IMR-90 (cell line): ENCODE results near the gene TTC23. TPM values are rescaled to one million over a fixed set of nuclear protein-coding genes. Genes with fewer than 3 reads are reported as not detected.
A peak's percentile ranks its signal among the peaks of the same experiment; 100 is the strongest.

Source experiments
- ATAC-seq: fragments of 200-7000 bp; cut with Tn5 transposase; 2 replicates; pipeline ENCODE4 v1.9.1; 2020; ENCODE audit warnings: low read depth, mild to moderate bottlenecking, moderate library complexity
- BruUV-seq: library from RNA; stranded (reverse); fragments of 400-500 nt; replicated peaks from 2 replicates; lab custom pipeline; 2021; lab: Mats Ljungman, UMichigan
- CTCF ChIA-PET: fragments of 300-600 bp; formaldehyde crosslinking; extraction: SDS; loops from one replicate; lab custom pipeline; 2021; ENCODE audit warnings: antibody characterized with exemption; lab: Yijun Ruan, JAX
- POLR2A ChIA-PET: fragments of 300-600 bp; sonication (Branson Sonifier 250); formaldehyde crosslinking; loops from one replicate; lab custom pipeline; 2022; ENCODE audit warnings: antibody characterized with exemption; ENCODE audit not compliant: unreplicated experiment; lab: Charles Lee
- DNase-seq: peaks from one replicate; pipeline ENCODE4 v3.0.0; 2013
- H2AFZ ChIP-seq: replicated peaks from 2 replicates; pipeline ENCODE3; 2013; ENCODE audit warnings: low read length, mild to moderate bottlenecking; ENCODE audit not compliant: poor library complexity
- H2AK5ac ChIP-seq: 2 replicates; pipeline ENCODE4 v1.6.1; 2013; ENCODE audit warnings: low read depth, low read length, inconsistent platforms
- H2AK9ac ChIP-seq: replicated peaks from 2 replicates; pipeline ENCODE3; 2013; ENCODE audit warnings: mild to moderate bottlenecking, low read depth, low read length, moderate library complexity; ENCODE audit not compliant: poor library complexity
- H2BK120ac ChIP-seq: 2 replicates; pipeline ENCODE4 v1.6.1; 2013; ENCODE audit warnings: low read depth, low read length, inconsistent platforms
- H2BK15ac ChIP-seq: 3 replicates; pipeline ENCODE4 v1.6.1; 2013; ENCODE audit warnings: low read depth, low read length, inconsistent platforms
- H2BK20ac ChIP-seq: 2 replicates; pipeline ENCODE4 v1.6.1; 2013; ENCODE audit warnings: low read depth, mild to moderate bottlenecking, inconsistent platforms, low read length, moderate library complexity
- H2BK5ac ChIP-seq: 2 replicates; pipeline ENCODE4 v1.6.1; 2013; ENCODE audit warnings: mild to moderate bottlenecking, low read depth, low read length, inconsistent platforms; ENCODE audit not compliant: poor library complexity, severe bottlenecking
- H3K14ac ChIP-seq: replicated peaks from 2 replicates; pipeline ENCODE4 v1.6.1; 2013; ENCODE audit warnings: low read depth, low read length, inconsistent platforms
- H3K18ac ChIP-seq: 2 replicates; pipeline ENCODE4 v1.6.1; 2013; ENCODE audit warnings: low read depth, low read length, control low read depth
- H3K23ac ChIP-seq: 2 replicates; pipeline ENCODE4 v1.6.1; 2013; ENCODE audit warnings: low read depth, low read length, inconsistent platforms
- H3K27ac ChIP-seq: 2 replicates; pipeline ENCODE4 v1.5.1; 2013; ENCODE audit warnings: mild to moderate bottlenecking, control low read depth, low read length; ENCODE audit not compliant: insufficient read depth
- H3K27me3 ChIP-seq: 2 replicates; pipeline ENCODE4 v1.6.1; 2013; ENCODE audit warnings: low read length; ENCODE audit not compliant: control insufficient read depth, insufficient read depth
- H3K36me3 ChIP-seq: 2 replicates; pipeline ENCODE4 v1.6.1; 2013; ENCODE audit warnings: low read length, mixed read lengths; ENCODE audit not compliant: control insufficient read depth, insufficient read depth
- H3K4ac ChIP-seq: 2 replicates; pipeline ENCODE4 v1.6.1; 2013; ENCODE audit warnings: low read depth, low read length, inconsistent platforms
- H3K4me1 ChIP-seq: 2 replicates; pipeline ENCODE4 v1.6.1; 2013; ENCODE audit warnings: low read length, mixed read lengths; ENCODE audit not compliant: control insufficient read depth, insufficient read depth
- H3K4me2 ChIP-seq: 2 replicates; pipeline ENCODE4 v1.6.1; 2013; ENCODE audit warnings: low read depth, mild to moderate bottlenecking, control low read depth, low read length, moderate library complexity
- H3K4me3 ChIP-seq: 2 replicates; pipeline ENCODE4 v1.5.1; 2013; ENCODE audit warnings: low read depth, mild to moderate bottlenecking, control low read depth, low read length, moderate library complexity; ENCODE audit not compliant: insufficient read depth
- H3K56ac ChIP-seq: 2 replicates; pipeline ENCODE4 v1.6.1; 2013; ENCODE audit warnings: low read length, inconsistent platforms; ENCODE audit not compliant: insufficient read depth; ENCODE audit errors: extremely low read depth
- H3K79me1 ChIP-seq, 2 experiments: 2 replicates each; pipeline ENCODE4 v1.6.1; 2013; ENCODE audit warnings: low read length in 2 of 2, inconsistent platforms in 1 of 2, low read depth in 1 of 2
- H3K9ac ChIP-seq: 2 replicates; pipeline ENCODE4 v1.6.1; 2013; ENCODE audit warnings: low read depth, low read length, control low read depth
- H3K9me1 ChIP-seq: 2 replicates; pipeline ENCODE4 v1.6.1; 2013; ENCODE audit warnings: low read length, inconsistent platforms; ENCODE audit not compliant: insufficient read depth
- H3K9me3 ChIP-seq: 2 replicates; pipeline ENCODE4 v1.6.1; 2013; ENCODE audit warnings: low read length; ENCODE audit not compliant: control insufficient read depth, insufficient read depth
- H4K20me1 ChIP-seq: 2 replicates; pipeline ENCODE4 v1.6.1; 2013; ENCODE audit warnings: low read length, inconsistent platforms; ENCODE audit not compliant: insufficient read depth
- H4K5ac ChIP-seq: 2 replicates; pipeline ENCODE4 v1.6.1; 2013; ENCODE audit warnings: mild to moderate bottlenecking, low read depth, low read length, control low read depth
- H4K8ac ChIP-seq, 2 experiments: 2 replicates each; pipeline ENCODE4 v1.6.1; 2013; ENCODE audit warnings: low read depth in 2 of 2, low read length in 2 of 2, control low read depth in 1 of 2, inconsistent platforms in 1 of 2
- H4K91ac ChIP-seq: 2 replicates; pipeline ENCODE4 v1.6.1; 2013; ENCODE audit warnings: low read depth, low read length, inconsistent platforms; ENCODE audit not compliant: insufficient read depth
- BHLHE40 ChIP-seq: fragments of 150-350 bp; IDR thresholded peaks from 2 replicates; pipeline ENCODE4 v1.6.1; 2016; ENCODE audit warnings: mild to moderate bottlenecking, low read depth, low read length
- CEBPB ChIP-seq: IDR thresholded peaks from 2 replicates; pipeline ENCODE4 v1.6.1; 2012; ENCODE audit warnings: low read depth, low read length, improper control_type of control experiment
- CHD1 ChIP-seq: IDR thresholded peaks from 2 replicates; pipeline ENCODE4 v1.6.1; 2012; ENCODE audit warnings: low read depth, low read length, improper control_type of control experiment
- FOS ChIP-seq: fragments of 150-350 bp; IDR thresholded peaks from 2 replicates; pipeline ENCODE4 v1.6.1; 2016; ENCODE audit warnings: low read depth, low read length
- POLR2A ChIP-seq: IDR thresholded peaks from 2 replicates; pipeline ENCODE4 v1.6.1; 2012; ENCODE audit warnings: mild to moderate bottlenecking, low read depth, low read length
- RAD21 ChIP-seq: IDR thresholded peaks from 2 replicates; pipeline ENCODE4 v1.6.1; 2012; ENCODE audit warnings: low read length, improper control_type of control experiment
- USF2 ChIP-seq: fragments of 150-350 bp; IDR thresholded peaks from 2 replicates; pipeline ENCODE4 v1.6.1; 2017; ENCODE audit warnings: mild to moderate bottlenecking, antibody characterized with exemption, low read length, low read depth
- WGBS, 2 experiments: methylation state at CpG; one replicate each; pipeline versions ENCODE4 v1.1.5 to v1.1.7; 2013; ENCODE audit warnings: missing lambda C conversion rate in 2 of 2; ENCODE audit not compliant: insufficient read length in 1 of 2; ENCODE audit errors: extremely low coverage in 2 of 2; 5-methylcytosine and 5-hydroxymethylcytosine counted together
- dilution Hi-C: fragments of 300-500 bp; cut with HindIII; formaldehyde crosslinking; loops from one replicate; pipeline ENCODE4 v1.14.3; 2018; ENCODE audit warnings: low sequenced_read_pairs; ENCODE audit not compliant: unreplicated experiment
- in situ Hi-C: fragments of 300-500 bp; cut with MboI; formaldehyde crosslinking; loops from 3 replicates; pipeline ENCODE4 v1.14.3; 2019; ENCODE audit warnings: low sequenced_read_pairs, inconsistent platforms, mixed read lengths
- intact Hi-C: fragments of 100-400 bp; cut with micrococcal nuclease; formaldehyde crosslinking; loops from 2 replicates; pipeline ENCODE4 v1.10.0; 2022
- polyA plus RNA-seq, 3 experiments: library from polyadenylated mRNA; depleted of rRNA; stranded (reverse); fragments of >200 nt; gene quantifications; 2 replicates each; pipeline ENCODE4 v1.2.3, GENCODE V29; 2012; ENCODE audit warnings: low replicate concordance in 1 of 3
- total RNA-seq: library from RNA; depleted of rRNA; stranded (reverse); fragments of >200 nt; gene quantifications from 2 replicates; pipeline ENCODE4 v1.2.3, GENCODE V29; 2012

Gene TTC23
- total and polyA plus RNA-seq, 2 of the 4 experiments (the other 2 are of a cell fraction), result 7.8 to 29.8 TPM

GRCh38 chr15:99153026-99153535 lies 96.3 kb downstream of the TTC23 start:
- intact Hi-C loops (no loop called here), dilution Hi-C loops (no loop called here), in situ Hi-C loops (no loop called here)
- ChIA-PET POLR2A (no interaction called here), CTCF (no interaction called here)
- no peak overlapping the region for H4K91ac ChIP-seq
- DNase-seq (no peak), ATAC-seq (no peak)
- H2AK5ac ChIP-seq, result 0 out of 2 replicates have a peak overlapping the region, but pooled peaks have one; percentile 3
- H3K4ac ChIP-seq, result no peak overlapping the region
- no peak overlapping the region for H3K56ac ChIP-seq
- no peak overlapping the region for H3K14ac ChIP-seq
- H3K27me3 ChIP-seq, result no peaks in the 10 kb centered on the region
- no peak overlapping the region for H4K8ac ChIP-seq
- no peak overlapping the region for H3K18ac ChIP-seq
- peaks cover 11% of the 10 kb centered on the region for H3K4me1 ChIP-seq
- TF ChIP-seq FOS, result no peak
- no peak for TF ChIP-seq CEBPB
- TF ChIP-seq BHLHE40, result no peak
- no peak for TF ChIP-seq CHD1
- TF ChIP-seq POLR2A, result no peak
- TF ChIP-seq RAD21, result no peak
- no peak for TF ChIP-seq USF2
- no TSS peak for BruUV-seq
- no peak overlapping the region for H3K27ac ChIP-seq
- H3K9me3 ChIP-seq, result no peaks in the 10 kb centered on the region
- H3K4me3 ChIP-seq, result no peak overlapping the region
- no peak overlapping the region for H2AK9ac ChIP-seq
- no peak overlapping the region for H2BK120ac ChIP-seq
- no peak overlapping the region for H3K4me2 ChIP-seq
- no peak overlapping the region for H2BK20ac ChIP-seq
- peaks cover 13% of the 10 kb centered on the region; the same call in 1 of the 2 replicates for H3K9me1 ChIP-seq
- H2BK15ac ChIP-seq, result no peak overlapping the region
- WGBS, 2 experiments, result 100% methylated on average over 1 of the region's 6 CpGs; no CpG with 5 or more reads in 1 of the 2 experiments
- H4K20me1 ChIP-seq, result no peaks in the 10 kb centered on the region
- peaks cover 10% of the 10 kb centered on the region for H3K36me3 ChIP-seq
- H3K23ac ChIP-seq, result no peak overlapping the region
- no peak overlapping the region for H4K5ac ChIP-seq
- H2AFZ ChIP-seq, result no peak overlapping the region
- H3K79me1 ChIP-seq, result peaks cover 0 to 13% of the 10 kb centered on the region in 2 experiments; a peak in 1 of 4 replicates
- no peak overlapping the region for H2BK5ac ChIP-seq
- H3K9ac ChIP-seq, result no peak overlapping the region
